Astrocyte (in vitro differentiated cells and primary cell): Measurements from ENCODE around the gene TNXB. TPM values are rescaled to one million over a fixed set of nuclear protein-coding genes. Genes with fewer than 3 reads are reported as not detected.
A peak's percentile ranks its signal among the peaks of the same experiment; 100 is the strongest.

Experiments
- DNase-seq: peaks from one replicate; pipeline ENCODE4 v3.0.0-alpha.2; 2010; ENCODE audit warnings: low read depth
- FAIRE-seq: peaks from 2 replicates; lab custom pipeline; 2011; peaks lifted over from hg19 to GRCh38; lab: Jason Lieb, UNC
- H2AFZ ChIP-seq: 2 replicates; pipeline ENCODE4 v1.6.0; 2012; ENCODE audit warnings: low read depth, low read length, inconsistent platforms
- H3K27ac ChIP-seq: 2 replicates; pipeline ENCODE4 v1.5.1; 2011; ENCODE audit warnings: low read depth, low read length, inconsistent platforms
- H3K27me3 ChIP-seq: 2 replicates; pipeline ENCODE4 v1.6.0; 2011; ENCODE audit warnings: low read length, inconsistent platforms; ENCODE audit not compliant: insufficient read depth
- H3K36me3 ChIP-seq: 2 replicates; pipeline ENCODE4 v1.5.1; 2011; ENCODE audit warnings: low read length, inconsistent platforms; ENCODE audit not compliant: insufficient read depth
- H3K4me1 ChIP-seq: 2 replicates; pipeline ENCODE4 v1.5.1; 2011; ENCODE audit warnings: low read length, inconsistent platforms; ENCODE audit not compliant: insufficient read depth
- H3K4me2 ChIP-seq: 2 replicates; pipeline ENCODE4 v1.6.0; 2012; ENCODE audit warnings: low read length, inconsistent platforms
- H3K4me3 ChIP-seq: 2 replicates; pipeline ENCODE4 v1.5.1; 2011; ENCODE audit warnings: low read depth, mild to moderate bottlenecking, low read length, inconsistent platforms; ENCODE audit not compliant: insufficient read depth
- H3K79me2 ChIP-seq: 2 replicates; pipeline ENCODE4 v1.6.0; 2012; ENCODE audit warnings: mild to moderate bottlenecking, low read length, inconsistent platforms; ENCODE audit not compliant: insufficient read depth
- H3K9ac ChIP-seq: 2 replicates; pipeline ENCODE4 v1.6.0; 2012; ENCODE audit warnings: mild to moderate bottlenecking, low read length, inconsistent platforms
- H3K9me3 ChIP-seq: 2 replicates; pipeline ENCODE4 v1.5.1; 2012; ENCODE audit warnings: low read depth, mild to moderate bottlenecking, low read length, inconsistent platforms; ENCODE audit not compliant: insufficient read depth
- H4K20me1 ChIP-seq: 2 replicates; pipeline ENCODE4 v1.6.0; 2012; ENCODE audit warnings: low read length, inconsistent platforms; ENCODE audit not compliant: insufficient read depth
- H3K27ac Mint-ChIP-seq: one replicate; pipeline ENCODE4 v1.8.0; 2021; ENCODE audit warnings: mild to moderate bottlenecking, mixed read lengths; ENCODE audit not compliant: unreplicated experiment
- H3K27me3 Mint-ChIP-seq: one replicate; pipeline ENCODE4 v1.8.0; 2021; ENCODE audit warnings: low read depth, mixed read lengths; ENCODE audit not compliant: unreplicated experiment
- H3K36me3 Mint-ChIP-seq: one replicate; pipeline ENCODE4 v1.8.0; 2021; ENCODE audit warnings: low read depth, mixed read lengths; ENCODE audit not compliant: unreplicated experiment
- H3K4me1 Mint-ChIP-seq: one replicate; pipeline ENCODE4 v1.8.0; 2021; ENCODE audit warnings: low read depth, mixed read lengths; ENCODE audit not compliant: unreplicated experiment
- H3K4me3 Mint-ChIP-seq: one replicate; pipeline ENCODE4 v1.8.0; 2021; ENCODE audit warnings: mild to moderate bottlenecking, moderate library complexity, mixed read lengths; ENCODE audit not compliant: unreplicated experiment
- H3K9me3 Mint-ChIP-seq: one replicate; pipeline ENCODE4 v1.8.0; 2021; ENCODE audit warnings: mild to moderate bottlenecking, mixed read lengths; ENCODE audit not compliant: unreplicated experiment
- EZH2 ChIP-seq: IDR thresholded peaks from 2 replicates; pipeline ENCODE4 v1.6.1; 2012; ENCODE audit warnings: mild to moderate bottlenecking, low read length, inconsistent platforms; ENCODE audit not compliant: insufficient read depth
- total RNA-seq: library from RNA; stranded (reverse); gene quantifications from 2 replicates; pipeline ENCODE4 v1.2.1, GENCODE V29; 2021
- TF ChIP-seq, protein P1 (sequence below): IDR thresholded peaks from 2 replicates; pipeline ENCODE4 v1.5.1; 2011; ENCODE audit warnings: low read depth, mild to moderate bottlenecking, inconsistent platforms, low read length, moderate library complexity; ENCODE audit not compliant: insufficient read depth

Gene TNXB
- total RNA-seq, 1 donor from 2014 or later: 2.3 TPM

DNA sequence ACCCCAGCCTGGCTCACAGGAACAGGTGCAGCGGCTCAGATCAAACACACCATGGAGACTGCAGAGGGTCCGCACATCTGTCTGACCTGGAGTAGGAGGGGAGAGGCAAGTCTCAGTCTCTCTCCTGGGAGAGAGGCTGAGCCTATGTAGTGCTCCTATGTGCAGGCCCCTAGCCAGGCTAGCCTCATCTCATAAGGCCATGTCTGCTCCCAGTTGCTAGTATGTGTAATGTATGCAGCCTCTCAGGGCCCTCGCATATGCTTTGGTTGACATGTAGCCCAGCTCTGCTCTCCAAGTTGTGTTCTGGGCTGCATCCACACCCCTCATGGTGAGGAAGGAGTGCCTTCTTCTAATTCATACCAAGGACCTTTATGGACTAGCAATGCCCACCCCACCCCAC lies 11.8 kb downstream of the TNXB start:
- Mint-ChIP-seq H3K4me3 (no peak overlapping the region), H3K9me3 (no peaks in the 10 kb centered on the region), H3K27me3 (peaks cover 70% of the 10 kb centered on the region), H3K36me3 (peaks cover 5% of the 10 kb centered on the region), H3K4me1 (no peaks in the 10 kb centered on the region), H3K27ac (no peak overlapping the region)
- Histone ChIP-seq H3K36me3 (no peaks in the 10 kb centered on the region), H4K20me1 (peaks cover 9% of the 10 kb centered on the region), H3K9ac (no peak overlapping the region), H3K27ac (no peak overlapping the region), H3K9me3 (peaks cover 3% of the 10 kb centered on the region), H2AFZ (no peak overlapping the region), H3K27me3 (peaks cover 65% of the 10 kb centered on the region), H3K4me2 (no peak overlapping the region), H3K79me2 (no peaks in the 10 kb centered on the region), H3K4me3 (no peak overlapping the region), H3K4me1 (peaks cover 9% of the 10 kb centered on the region)
- no peak for TF ChIP-seq EZH2
- TF ChIP-seq, protein P1, sequence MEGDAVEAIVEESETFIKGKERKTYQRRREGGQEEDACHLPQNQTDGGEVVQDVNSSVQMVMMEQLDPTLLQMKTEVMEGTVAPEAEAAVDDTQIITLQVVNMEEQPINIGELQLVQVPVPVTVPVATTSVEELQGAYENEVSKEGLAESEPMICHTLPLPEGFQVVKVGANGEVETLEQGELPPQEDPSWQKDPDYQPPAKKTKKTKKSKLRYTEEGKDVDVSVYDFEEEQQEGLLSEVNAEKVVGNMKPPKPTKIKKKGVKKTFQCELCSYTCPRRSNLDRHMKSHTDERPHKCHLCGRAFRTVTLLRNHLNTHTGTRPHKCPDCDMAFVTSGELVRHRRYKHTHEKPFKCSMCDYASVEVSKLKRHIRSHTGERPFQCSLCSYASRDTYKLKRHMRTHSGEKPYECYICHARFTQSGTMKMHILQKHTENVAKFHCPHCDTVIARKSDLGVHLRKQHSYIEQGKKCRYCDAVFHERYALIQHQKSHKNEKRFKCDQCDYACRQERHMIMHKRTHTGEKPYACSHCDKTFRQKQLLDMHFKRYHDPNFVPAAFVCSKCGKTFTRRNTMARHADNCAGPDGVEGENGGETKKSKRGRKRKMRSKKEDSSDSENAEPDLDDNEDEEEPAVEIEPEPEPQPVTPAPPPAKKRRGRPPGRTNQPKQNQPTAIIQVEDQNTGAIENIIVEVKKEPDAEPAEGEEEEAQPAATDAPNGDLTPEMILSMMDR: no peak
- FAIRE-seq (no peak), DNase-seq (no peak)

DNA sequence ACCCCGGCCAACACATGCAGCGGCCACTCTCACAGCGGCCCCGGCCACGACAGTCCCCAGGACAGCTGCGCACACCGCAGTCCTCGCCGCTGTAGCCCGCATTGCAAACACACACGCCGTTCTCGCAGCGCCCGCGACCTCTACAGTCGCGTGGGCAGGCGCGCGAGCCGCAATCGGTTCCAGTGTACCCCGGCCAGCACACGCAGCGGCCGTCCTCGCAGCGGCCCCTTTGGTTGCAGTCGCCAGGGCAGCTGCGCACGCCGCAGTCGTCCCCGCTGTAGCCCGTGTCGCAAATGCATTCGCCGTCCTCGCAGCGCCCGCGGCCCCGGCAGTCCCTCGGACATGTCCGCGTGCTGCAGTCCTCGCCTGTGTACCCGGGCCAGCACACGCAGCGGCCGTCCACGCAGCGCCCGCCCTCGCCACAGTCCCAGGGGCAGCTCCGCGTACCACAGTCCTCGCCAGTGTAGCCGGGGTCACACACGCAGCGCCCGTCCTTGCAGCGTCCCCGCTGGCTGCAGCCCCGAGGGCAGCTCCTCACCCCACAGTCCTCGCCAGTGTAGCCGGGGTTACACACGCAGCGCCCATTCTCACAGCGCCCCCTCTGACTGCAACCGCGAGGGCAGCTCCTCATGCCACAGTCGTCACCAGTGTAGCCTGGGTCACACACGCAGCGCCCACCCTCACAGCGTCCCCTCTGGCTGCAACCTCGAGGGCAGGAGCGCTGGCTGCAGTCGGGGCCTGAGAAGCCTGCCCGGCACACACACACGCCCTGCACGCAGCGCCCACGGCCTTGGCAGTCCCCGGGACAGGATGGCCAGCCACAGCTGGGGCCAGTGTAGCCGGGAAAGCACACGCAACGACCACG lies 12.5 kb downstream of the TNXB start:
- no peak overlapping the region for H3K9ac ChIP-seq
- no peaks in the 10 kb centered on the region for H3K9me3 Mint-ChIP-seq
- peaks cover 67% of the 10 kb centered on the region for H3K27me3 ChIP-seq
- FAIRE-seq: no peak
- no peaks in the 10 kb centered on the region for H3K36me3 ChIP-seq
- H3K36me3 Mint-ChIP-seq: peaks cover 5% of the 10 kb centered on the region
- no peaks in the 10 kb centered on the region for H3K4me1 Mint-ChIP-seq
- H3K4me3 ChIP-seq: no peak overlapping the region
- H3K9me3 ChIP-seq: peaks cover 3% of the 10 kb centered on the region
- H2AFZ ChIP-seq: peak overlapping the region; percentile 34
- H3K27me3 Mint-ChIP-seq: peaks cover 72% of the 10 kb centered on the region
- peaks cover 9% of the 10 kb centered on the region for H3K4me1 ChIP-seq
- no peak overlapping the region for H3K4me3 Mint-ChIP-seq
- H4K20me1 ChIP-seq: peaks cover 9% of the 10 kb centered on the region
- no peaks in the 10 kb centered on the region for H3K79me2 ChIP-seq
- DNase-seq: no peak
- TF ChIP-seq, protein P1: no peak
- peak; percentile 99 for TF ChIP-seq EZH2
- H3K4me2 ChIP-seq: peak overlapping the region; percentile 33
- H3K27ac ChIP-seq: no peak overlapping the region
- H3K27ac Mint-ChIP-seq: no peak overlapping the region

DNA sequence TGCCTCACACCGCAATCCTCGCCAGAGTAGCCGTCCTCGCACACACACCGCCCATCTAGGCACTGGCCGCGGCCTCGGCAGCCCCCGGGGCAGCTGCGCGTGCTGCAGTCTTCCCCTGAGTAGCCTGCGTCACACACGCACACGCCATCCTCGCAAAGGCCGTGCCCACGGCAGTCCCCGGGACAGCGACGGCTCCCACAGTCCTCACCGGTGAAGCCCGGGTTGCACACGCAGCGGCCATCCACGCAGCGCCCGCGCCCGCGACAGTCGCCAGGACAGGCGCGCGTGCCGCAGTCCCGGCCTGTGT lies 13.1 kb downstream of the TNXB start:
- Histone ChIP-seq H3K4me1 (peaks cover 9% of the 10 kb centered on the region), H3K4me2 (peak overlapping the region; percentile 33), H3K9ac (no peak overlapping the region), H3K36me3 (no peaks in the 10 kb centered on the region), H4K20me1 (peaks cover 9% of the 10 kb centered on the region), H3K27ac (no peak overlapping the region), H3K27me3 (peaks cover 72% of the 10 kb centered on the region), H3K4me3 (no peak overlapping the region), H2AFZ (peak overlapping the region; percentile 34), H3K9me3 (peaks cover 3% of the 10 kb centered on the region), H3K79me2 (no peaks in the 10 kb centered on the region)
- no peaks in the 10 kb centered on the region for H3K9me3 Mint-ChIP-seq
- peaks cover 77% of the 10 kb centered on the region for H3K27me3 Mint-ChIP-seq
- FAIRE-seq (no peak), DNase-seq (no peak)
- H3K4me1 Mint-ChIP-seq: no peaks in the 10 kb centered on the region
- no peak overlapping the region for H3K4me3 Mint-ChIP-seq
- no peak overlapping the region for H3K27ac Mint-ChIP-seq
- H3K36me3 Mint-ChIP-seq: peaks cover 5% of the 10 kb centered on the region
- TF ChIP-seq EZH2: no peak
- TF ChIP-seq, protein P1: no peak
